Sigmoid colon (tissue), 7 donors: Measurements from ENCODE around the gene BRD9. TPM values are rescaled to one million over a fixed set of nuclear protein-coding genes. Genes with fewer than 3 reads are reported as not detected.
"Not testable (repeated sequence)": the region's sequence is repeated elsewhere in the genome, so short reads cannot be mapped to it uniquely, and the experiment has no call there.

Source experiments
- DNase-seq: peaks from one replicate; pipeline ENCODE4 v3.0.0-alpha.2; 2019
- H3K27ac ChIP-seq, 4 donors: fragments of 200-600 bp; sonication (generic); one replicate each; pipeline ENCODE4 v1.5.1; 2016 to 2019; ENCODE audit warnings: mild to moderate bottlenecking in 1 of 4
- H3K27me3 ChIP-seq, 3 donors: fragments of 200-600 bp; sonication (generic); one replicate each; pipeline ENCODE4 v1.5.1; 2019; ENCODE audit warnings: mild to moderate bottlenecking in 1 of 3
- H3K36me3 ChIP-seq, 4 donors: fragments of 200-600 bp; sonication (generic); one replicate each; pipeline ENCODE4 v1.5.1; 2016 to 2019
- H3K4me1 ChIP-seq, 4 donors: fragments of 200-600 bp; sonication (generic); one replicate each; pipeline ENCODE4 v1.5.1; 2017 to 2019
- H3K4me3 ChIP-seq, 4 donors: fragments of 200-600 bp; sonication (generic); one replicate each; pipeline ENCODE4 v1.5.1; 2017 to 2019; ENCODE audit warnings: mild to moderate bottlenecking in 2 of 4, moderate library complexity in 1 of 4
- H3K9me3 ChIP-seq, 4 donors: fragments of 200-600 bp in 3 of 4; sonication (generic) in 3 of 4; one replicate each; pipeline versions ENCODE4 v1.5.1 to v1.6.1; 2013 to 2019
- EP300 ChIP-seq, 4 donors: sonication (generic); formaldehyde crosslinking; IDR thresholded peaks; one replicate each; pipeline ENCODE4 v1.6.1; 2017; ENCODE audit warnings: antibody characterized with exemption in 4 of 4
- POLR2A ChIP-seq, 2 donors: fragments of 450-650 bp; IDR thresholded peaks; one replicate each; pipeline ENCODE4 v1.6.1; 2016; ENCODE audit warnings: antibody characterized with exemption in 2 of 2, mild to moderate bottlenecking in 2 of 2, moderate library complexity in 2 of 2
- POLR2AphosphoS5 ChIP-seq, 4 donors: sonication (generic); formaldehyde crosslinking; IDR thresholded peaks; one replicate each; pipeline ENCODE4 v1.6.1; 2017; ENCODE audit warnings: antibody characterized with exemption in 4 of 4
- WGBS, 2 donors: extraction: QIAGEN DNeasy Blood & Tissue Kit; methylation state at CpG; one replicate each; pipeline ENCODE4 v1.1.7; 2013; 5-methylcytosine and 5-hydroxymethylcytosine counted together
- intact Hi-C: fragments of 100-400 bp; cut with DNase I; formaldehyde crosslinking; loops from one replicate; pipeline ENCODE4 v1.15.1; 2023
- polyA plus RNA-seq, 3 donors: library from polyadenylated mRNA; stranded (reverse); fragments of 200-250 nt; gene quantifications; one replicate each; pipeline ENCODE4 v1.2.3, GENCODE V29; 2013
- total RNA-seq, 4 donors: library from RNA; depleted of rRNA; stranded (reverse); fragments of >200 nt; gene quantifications; one replicate each; pipeline ENCODE4 v1.1.0, GENCODE V29; 2016
- TF ChIP-seq, protein P1 (sequence below), 4 experiments: fragments of 450-650 bp in 3 of 4; fragments of 200-600 bp in 1 of 4; IDR thresholded peaks; one replicate each; pipeline ENCODE4 v1.5.1; 2016 to 2019; ENCODE audit warnings: antibody characterized with exemption in 4 of 4, mild to moderate bottlenecking in 3 of 4, moderate library complexity in 2 of 4
- donor health status: healthy with polysubstance abuse.
- donor health status: Bipolar disorder and iron deficiency.
- donor health status: healthy.

The BRD9 gene
- total and polyA plus RNA-seq, 7 donors, result 12.9 to 38.8 (median 22.4) TPM

DNA sequence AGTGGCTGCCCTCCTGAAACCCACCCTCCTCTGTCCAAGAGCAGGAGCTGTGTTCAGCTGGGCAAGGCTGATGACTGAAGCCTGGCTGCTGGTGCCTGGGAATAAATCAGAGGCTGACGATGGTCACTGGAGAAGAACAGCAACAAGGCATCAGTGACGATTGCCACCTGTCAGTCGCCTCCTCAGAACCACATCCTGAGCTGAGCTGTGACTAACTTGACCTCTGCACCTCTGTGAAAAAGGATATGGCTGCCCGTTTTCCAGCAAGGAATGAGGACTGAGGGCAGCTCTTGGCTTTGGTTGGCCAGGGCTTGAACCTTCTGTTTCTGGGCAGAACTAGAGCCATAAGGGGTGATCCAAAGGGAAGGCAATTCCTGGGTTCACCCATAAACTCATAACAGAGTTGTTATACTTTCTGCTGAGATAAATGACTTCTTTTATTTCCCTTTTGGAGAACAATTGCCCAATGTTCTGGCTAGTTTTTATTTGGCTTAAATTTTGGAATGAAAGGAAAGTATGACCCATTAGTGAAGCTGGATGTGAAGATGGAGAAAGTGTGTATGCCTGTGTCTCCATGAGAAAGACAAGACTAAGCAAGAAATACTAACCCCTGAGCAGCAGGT lies 40.1 kb upstream of the BRD9 start:
- no peaks in the 10 kb centered on the region for H3K27me3 ChIP-seq
- TF ChIP-seq EP300 (IDR thresholded peaks at IDR 0.05) (no peak), POLR2AphosphoS5 (IDR thresholded peaks at IDR 0.05) (peak in 3 of 4 donors; percentile 45 to 54 (median 53))
- no peaks in the 10 kb centered on the region for H3K36me3 ChIP-seq
- H3K9me3 ChIP-seq, result no peaks in the 10 kb centered on the region
- H3K4me3 ChIP-seq, result no peak overlapping the region
- intact Hi-C loops, result no loop called here
- H3K27ac ChIP-seq, result peak overlapping the region; percentile 55 to 70 (median 64)
- DNase-seq, result no peak
- 58 to 64% methylated on average over 4 of the region's 4 CpGs for WGBS, 2 donors
- H3K4me1 ChIP-seq, result no peaks in the 10 kb centered on the region

DNA sequence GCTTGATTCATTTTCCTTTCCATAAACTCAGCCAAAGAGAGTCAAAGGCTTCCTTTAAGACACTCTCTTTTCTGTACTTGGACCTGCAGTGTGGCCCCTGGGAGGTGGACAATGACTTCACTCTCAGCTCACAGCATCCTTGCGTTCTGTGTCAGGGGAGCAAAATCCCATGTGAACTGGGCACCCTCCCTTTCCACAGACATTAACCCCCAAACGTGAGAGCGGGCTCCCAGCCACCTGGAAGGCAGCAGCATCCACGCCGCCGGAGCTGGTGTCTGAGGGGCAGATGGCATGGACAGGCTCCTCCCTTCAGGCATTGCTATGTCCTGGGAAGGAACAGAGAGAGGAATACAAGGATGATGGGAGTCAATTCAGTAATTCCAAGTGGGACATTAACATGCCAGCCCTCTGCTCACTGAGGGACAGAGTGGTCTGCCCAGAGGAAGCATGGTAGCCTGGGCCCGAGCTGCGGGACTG lies 39.6 kb upstream of the BRD9 start:
- H3K27ac ChIP-seq, result peak overlapping the region; percentile 55 to 70 (median 64)

DNA sequence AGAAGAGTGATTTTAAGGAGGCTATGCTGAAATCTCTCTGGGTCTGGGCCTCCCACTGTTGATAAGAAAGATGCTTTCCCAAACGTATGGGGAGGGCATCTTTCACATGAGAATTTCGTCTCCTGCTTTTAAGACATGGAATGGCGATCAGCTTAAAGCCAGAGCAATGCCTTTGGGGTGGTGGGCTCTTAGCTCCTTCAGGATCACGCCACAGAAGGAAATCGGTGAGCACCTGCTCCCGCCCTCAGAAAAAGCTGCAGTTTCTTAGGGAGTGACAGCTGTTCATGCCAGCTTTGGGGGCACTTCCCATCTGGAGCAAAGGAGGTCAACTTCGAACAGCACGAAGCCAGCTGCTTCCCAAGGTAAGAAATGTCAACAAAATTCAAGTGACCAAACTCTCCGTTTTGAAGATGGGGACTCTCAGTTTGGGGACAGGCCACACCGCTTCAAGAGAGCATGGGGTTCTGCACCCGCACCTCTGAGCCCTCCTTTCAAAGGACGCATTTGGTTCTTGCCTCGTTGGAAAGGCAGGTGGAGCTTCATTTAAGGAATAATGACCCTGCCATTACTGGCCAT lies 39.1 kb upstream of the BRD9 start:
- Histone ChIP-seq H3K27ac (no peak overlapping the region), H3K27me3 (peaks cover 0 to 6% (median 0%) of the 10 kb centered on the region in 3 donors), H3K36me3 (no peaks in the 10 kb centered on the region), H3K4me3 (no peak overlapping the region), H3K9me3 (no peaks in the 10 kb centered on the region), H3K4me1 (peaks cover 0 to 6% (median 5%) of the 10 kb centered on the region in 4 donors)
- TF ChIP-seq, protein P1, sequence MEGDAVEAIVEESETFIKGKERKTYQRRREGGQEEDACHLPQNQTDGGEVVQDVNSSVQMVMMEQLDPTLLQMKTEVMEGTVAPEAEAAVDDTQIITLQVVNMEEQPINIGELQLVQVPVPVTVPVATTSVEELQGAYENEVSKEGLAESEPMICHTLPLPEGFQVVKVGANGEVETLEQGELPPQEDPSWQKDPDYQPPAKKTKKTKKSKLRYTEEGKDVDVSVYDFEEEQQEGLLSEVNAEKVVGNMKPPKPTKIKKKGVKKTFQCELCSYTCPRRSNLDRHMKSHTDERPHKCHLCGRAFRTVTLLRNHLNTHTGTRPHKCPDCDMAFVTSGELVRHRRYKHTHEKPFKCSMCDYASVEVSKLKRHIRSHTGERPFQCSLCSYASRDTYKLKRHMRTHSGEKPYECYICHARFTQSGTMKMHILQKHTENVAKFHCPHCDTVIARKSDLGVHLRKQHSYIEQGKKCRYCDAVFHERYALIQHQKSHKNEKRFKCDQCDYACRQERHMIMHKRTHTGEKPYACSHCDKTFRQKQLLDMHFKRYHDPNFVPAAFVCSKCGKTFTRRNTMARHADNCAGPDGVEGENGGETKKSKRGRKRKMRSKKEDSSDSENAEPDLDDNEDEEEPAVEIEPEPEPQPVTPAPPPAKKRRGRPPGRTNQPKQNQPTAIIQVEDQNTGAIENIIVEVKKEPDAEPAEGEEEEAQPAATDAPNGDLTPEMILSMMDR (IDR thresholded peaks at IDR 0.05), result no peak
- TF ChIP-seq EP300 (IDR thresholded peaks at IDR 0.05) (no peak), POLR2AphosphoS5 (IDR thresholded peaks at IDR 0.05) (no peak), POLR2A (IDR thresholded peaks at IDR 0.05) (no peak)
- intact Hi-C loops, result no loop called here
- DNase-seq, result no peak
- WGBS, 2 donors, result 89% methylated on average over 13 of the region's 13 CpGs

More for the DNA sequence above, 39.6 kb upstream of the BRD9 start:
- Histone ChIP-seq H3K9me3 (no peaks in the 10 kb centered on the region), H3K27me3 (peaks cover 0 to 2% (median 0%) of the 10 kb centered on the region in 3 donors), H3K4me3 (no peak overlapping the region), H3K36me3 (no peaks in the 10 kb centered on the region), H3K4me1 (peaks cover 0 to 1% (median under 1%) of the 10 kb centered on the region in 4 donors)
- intact Hi-C loops, result no loop called here
- TF ChIP-seq POLR2A (IDR thresholded peaks at IDR 0.05) (no peak), POLR2AphosphoS5 (IDR thresholded peaks at IDR 0.05) (no peak), EP300 (IDR thresholded peaks at IDR 0.05) (no peak)
- TF ChIP-seq, protein P1 (IDR thresholded peaks at IDR 0.05), result no peak
- peak; percentile 54 for DNase-seq
- 88 to 95% methylated on average over 8 of the region's 8 CpGs for WGBS, 2 donors

DNA sequence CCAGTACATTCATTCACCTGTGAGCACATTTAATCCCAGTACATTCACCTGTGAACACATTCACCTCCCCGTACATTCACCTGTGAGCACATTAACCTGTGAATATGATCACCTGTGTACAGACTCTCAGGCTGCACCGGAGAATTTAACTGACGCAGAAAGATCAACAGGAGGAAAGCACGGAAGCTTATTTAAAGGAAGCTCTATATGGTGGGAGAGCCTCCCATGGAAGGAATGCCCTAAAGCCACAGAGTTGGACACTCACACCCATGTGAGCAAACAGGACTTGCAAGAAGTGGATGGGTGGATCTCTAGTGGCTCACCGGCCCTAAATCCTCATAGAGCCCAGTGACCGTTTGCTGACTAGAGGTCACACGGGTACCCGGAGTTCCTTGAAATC lies 38.3 kb upstream of the BRD9 start:
- TF ChIP-seq POLR2AphosphoS5 (IDR thresholded peaks at IDR 0.05) (no peak), POLR2A (IDR thresholded peaks at IDR 0.05) (no peak), EP300 (IDR thresholded peaks at IDR 0.05) (no peak)
- TF ChIP-seq, protein P1 (IDR thresholded peaks at IDR 0.05), result no peak
- H3K4me3 ChIP-seq, result no peak overlapping the region
- H3K36me3 ChIP-seq, result no peaks in the 10 kb centered on the region
- no peaks in the 10 kb centered on the region for H3K9me3 ChIP-seq
- intact Hi-C loops, result no loop called here
- WGBS, 2 donors, result 20 to 70% methylated on average over 8 of the region's 8 CpGs
- no peak overlapping the region for H3K27ac ChIP-seq
- DNase-seq, result no peak
- peaks cover 0 to 6% (median 1%) of the 10 kb centered on the region in 3 donors for H3K27me3 ChIP-seq
- peaks cover 0 to 14% (median 13%) of the 10 kb centered on the region in 4 donors for H3K4me1 ChIP-seq

DNA sequence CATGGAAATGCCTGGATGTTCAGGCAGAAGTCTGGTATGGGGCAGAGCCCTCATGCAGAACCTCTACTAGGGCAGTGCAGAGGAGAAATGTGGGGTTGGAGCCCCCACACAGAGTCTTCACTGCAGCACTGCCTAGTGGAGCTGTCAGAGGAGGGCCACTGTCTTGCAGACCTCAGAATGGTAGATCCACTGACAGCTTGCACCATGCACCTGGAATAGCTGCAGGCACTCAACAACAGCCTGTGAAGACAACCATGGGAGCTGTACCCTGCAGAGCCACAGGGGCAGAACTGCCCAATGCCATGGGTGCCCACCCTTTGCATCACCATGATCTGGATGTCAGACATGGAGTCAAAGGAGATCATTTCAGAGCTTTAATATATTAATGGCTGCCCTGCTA lies 37.0 kb upstream of the BRD9 start:
- Histone ChIP-seq H3K9me3 (no peaks in the 10 kb centered on the region), H3K4me1 (peaks cover 0 to 14% (median 13%) of the 10 kb centered on the region in 4 donors), H3K27ac (no peak overlapping the region), H3K36me3 (no peaks in the 10 kb centered on the region), H3K27me3 (peaks cover 0 to 15% (median 11%) of the 10 kb centered on the region in 3 donors), H3K4me3 (no peak overlapping the region)
- no peak for DNase-seq
- intact Hi-C loops, result loop anchor here (10.0 kb wide), 1 partner anchor 715 kb away; no protein-coding TSS in a partner anchor
- TF ChIP-seq EP300 (IDR thresholded peaks at IDR 0.05), result no peak
- TF ChIP-seq, protein P1 (IDR thresholded peaks at IDR 0.05), result no peak
- TF ChIP-seq POLR2A (IDR thresholded peaks at IDR 0.05), result no peak
- no peak for TF ChIP-seq POLR2AphosphoS5 (IDR thresholded peaks at IDR 0.05)

DNA sequence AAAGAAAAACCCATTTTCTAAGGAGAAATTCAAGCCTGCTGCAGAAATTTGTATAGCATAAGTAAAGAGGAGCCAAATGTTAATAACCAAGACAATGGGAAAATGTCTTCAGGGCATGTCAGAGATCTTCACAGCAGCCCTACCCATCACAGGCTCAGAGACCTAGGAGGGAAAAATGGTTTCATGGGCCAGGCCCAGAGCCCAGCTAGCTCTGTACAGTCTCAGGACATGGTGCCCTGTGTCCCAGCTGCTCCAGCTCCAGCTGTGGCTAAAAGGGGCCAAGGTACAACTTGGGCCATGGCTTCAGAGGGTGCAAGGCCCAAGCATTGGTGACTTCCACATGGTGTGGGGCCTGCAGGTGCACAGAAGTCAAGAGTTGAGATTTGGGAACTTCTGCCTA lies 36.6 kb upstream of the BRD9 start:
- H3K27ac ChIP-seq, H3K36me3 ChIP-seq, H3K9me3 ChIP-seq, DNase-seq, H3K4me3 ChIP-seq: not testable (repeated sequence)
- Histone ChIP-seq H3K27me3 (peaks cover 0 to 15% (median 11%) of the 10 kb centered on the region in 3 donors), H3K4me1 (peaks cover 0 to 14% (median 13%) of the 10 kb centered on the region in 4 donors)
- intact Hi-C loops, result loop anchor here (10.0 kb wide), 1 partner anchor 716 kb away; no protein-coding TSS in a partner anchor
